VCaP (cell line): ENCODE results near the gene FOXN4.

Source experiments
- H3K27ac ChIP-seq: fragments of 450-650 bp; 2 replicates; pipeline ENCODE4 v1.5.1; 2017
- TF ChIP-seq, protein P1 (sequence below): fragments of 450-650 bp; conservative IDR thresholded peaks from 2 replicates; pipeline ENCODE4 v1.5.1; 2017; ENCODE audit warnings: mild to moderate bottlenecking, moderate library complexity

FOXN4 gene

DNA sequence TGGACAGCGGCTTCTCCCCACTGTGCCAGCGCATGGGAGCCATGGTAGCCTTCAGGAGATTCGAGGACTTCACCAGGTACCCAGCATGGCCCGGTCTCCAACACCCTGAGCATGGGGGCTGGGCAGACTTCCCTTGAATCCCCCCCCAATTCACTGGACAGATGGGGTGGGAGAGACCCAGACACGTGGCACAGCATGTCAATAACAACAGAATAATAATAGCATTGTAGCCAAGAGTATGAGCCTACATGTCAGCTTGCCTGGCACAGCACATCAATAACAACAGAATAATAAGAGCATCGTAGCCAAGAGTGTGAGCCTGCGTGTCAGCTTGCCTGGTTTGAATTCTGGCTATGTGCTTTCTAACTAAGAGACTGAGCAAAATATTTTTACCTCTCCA is 76.4 kb downstream of the FOXN4 start:
- H3K27ac ChIP-seq, result no peak overlapping the region
- TF ChIP-seq, protein P1, sequence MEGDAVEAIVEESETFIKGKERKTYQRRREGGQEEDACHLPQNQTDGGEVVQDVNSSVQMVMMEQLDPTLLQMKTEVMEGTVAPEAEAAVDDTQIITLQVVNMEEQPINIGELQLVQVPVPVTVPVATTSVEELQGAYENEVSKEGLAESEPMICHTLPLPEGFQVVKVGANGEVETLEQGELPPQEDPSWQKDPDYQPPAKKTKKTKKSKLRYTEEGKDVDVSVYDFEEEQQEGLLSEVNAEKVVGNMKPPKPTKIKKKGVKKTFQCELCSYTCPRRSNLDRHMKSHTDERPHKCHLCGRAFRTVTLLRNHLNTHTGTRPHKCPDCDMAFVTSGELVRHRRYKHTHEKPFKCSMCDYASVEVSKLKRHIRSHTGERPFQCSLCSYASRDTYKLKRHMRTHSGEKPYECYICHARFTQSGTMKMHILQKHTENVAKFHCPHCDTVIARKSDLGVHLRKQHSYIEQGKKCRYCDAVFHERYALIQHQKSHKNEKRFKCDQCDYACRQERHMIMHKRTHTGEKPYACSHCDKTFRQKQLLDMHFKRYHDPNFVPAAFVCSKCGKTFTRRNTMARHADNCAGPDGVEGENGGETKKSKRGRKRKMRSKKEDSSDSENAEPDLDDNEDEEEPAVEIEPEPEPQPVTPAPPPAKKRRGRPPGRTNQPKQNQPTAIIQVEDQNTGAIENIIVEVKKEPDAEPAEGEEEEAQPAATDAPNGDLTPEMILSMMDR, result no peak

DNA sequence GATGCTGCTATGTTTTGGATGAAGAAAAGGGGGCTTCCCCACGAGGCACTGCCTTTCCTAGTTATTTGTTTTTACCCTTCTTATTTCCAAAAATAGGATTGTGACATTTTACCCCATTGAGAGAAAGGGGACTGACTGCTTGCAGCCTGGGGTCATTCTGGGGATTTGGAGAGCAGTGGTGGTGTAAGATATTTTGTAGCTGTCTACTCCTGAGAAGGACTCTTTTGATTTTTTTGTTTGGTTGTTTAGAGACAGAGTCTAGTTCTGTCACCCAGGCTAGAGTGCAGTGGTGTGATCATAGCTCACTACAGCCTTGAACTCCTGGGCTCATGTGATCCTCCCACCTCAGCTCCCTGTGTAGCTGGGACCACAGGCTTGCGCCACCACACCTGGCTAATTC is 78.9 kb downstream of the FOXN4 start:
- TF ChIP-seq, protein P1, result no peak
- no peak overlapping the region for H3K27ac ChIP-seq

DNA sequence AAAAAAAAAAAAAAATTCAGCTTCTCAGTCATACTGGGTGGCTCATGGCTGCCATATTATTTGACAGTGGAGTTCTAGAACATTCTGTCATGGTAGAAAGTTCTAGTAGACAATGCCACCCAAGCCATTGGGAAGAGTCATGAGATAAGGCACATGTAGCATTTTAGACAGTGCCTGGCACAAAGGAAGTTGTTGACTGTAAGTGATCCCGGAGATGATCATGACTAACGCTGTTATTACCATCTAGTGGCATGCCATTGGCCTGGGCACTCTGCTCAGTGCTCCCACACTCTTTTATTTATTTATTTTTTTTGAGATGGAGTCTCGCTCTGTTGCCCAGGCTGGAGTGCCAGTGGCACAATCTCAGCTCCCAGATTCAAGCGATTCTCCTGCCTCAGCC is 80.4 kb downstream of the FOXN4 start:
- H3K27ac ChIP-seq, result no peak overlapping the region
- TF ChIP-seq, protein P1, result no peak
